Esophagus muscularis mucosa (tissue), 4 donors: ENCODE measurements around the gene SYNDIG1. TPM values are rescaled to one million over a fixed set of nuclear protein-coding genes. Genes with fewer than 3 reads are reported as not detected.

Source experiments
- DNase-seq: peaks from one replicate; pipeline ENCODE4 v3.0.0-alpha.2; 2017; ENCODE audit errors: extremely low spot score
- H3K27ac ChIP-seq, 4 donors: fragments of 200-600 bp; sonication (generic); replicated peaks in 1 of 4; 1 replicate in 3 of 4; 2 replicates in 1 of 4; pipeline ENCODE4 v1.5.1; 2016 to 2019; ENCODE audit warnings: mild to moderate bottlenecking in 1 of 4
- H3K27me3 ChIP-seq, 4 donors: fragments of 200-600 bp; sonication (generic); one replicate each; pipeline versions ENCODE4 v1.5.1 to v1.6.0; 2016 to 2019
- H3K36me3 ChIP-seq, 4 donors: fragments of 200-600 bp; sonication (generic); one replicate each; pipeline ENCODE4 v1.5.1; 2016 to 2019
- H3K4me1 ChIP-seq, 4 donors: fragments of 200-600 bp; sonication (generic); one replicate each; pipeline ENCODE4 v1.5.1; 2016 to 2019
- H3K4me3 ChIP-seq, 4 donors: fragments of 200-600 bp; sonication (generic); 1 replicate in 2 of 4; 2 replicates in 2 of 4; pipeline ENCODE4 v1.5.1; 2016 to 2019; ENCODE audit warnings: mild to moderate bottlenecking in 4 of 4, moderate library complexity in 1 of 4
- H3K9me3 ChIP-seq, 4 donors: fragments of 200-600 bp; sonication (generic); 1 replicate in 3 of 4; 2 replicates in 1 of 4; pipeline ENCODE4 v1.5.1; 2016 to 2019
- EP300 ChIP-seq: sonication (generic); formaldehyde crosslinking; IDR thresholded peaks from one replicate; pipeline ENCODE4 v1.6.1; 2017; ENCODE audit warnings: antibody characterized with exemption
- POLR2A ChIP-seq: fragments of 450-650 bp; IDR thresholded peaks from one replicate; pipeline ENCODE4 v1.6.1; 2017; ENCODE audit warnings: antibody characterized with exemption, moderate library complexity, mild to moderate bottlenecking, low read depth
- POLR2AphosphoS5 ChIP-seq, 2 donors: sonication (generic); formaldehyde crosslinking; IDR thresholded peaks; one replicate each; pipeline ENCODE4 v1.6.1; 2017; ENCODE audit warnings: antibody characterized with exemption in 2 of 2
- WGBS: methylation state at CpG from one replicate; pipeline ENCODE4 v1.1.5; 2018; 5-methylcytosine and 5-hydroxymethylcytosine counted together
- intact Hi-C: fragments of 100-400 bp; cut with DNase I; formaldehyde crosslinking; loops from one replicate; pipeline ENCODE4 v1.15.1; 2023
- total RNA-seq, 4 donors: library from RNA; depleted of rRNA; stranded (reverse); fragments of >200 nt; gene quantifications; one replicate each; pipeline versions ENCODE4 v1.1.0 to v1.2.1, GENCODE V29; 2016
- TF ChIP-seq, protein P1 (sequence below), 3 experiments: fragments of 200-600 bp in 2 of 3; fragments of 450-650 bp in 1 of 3; sonication (generic) in 2 of 3; IDR thresholded peaks; one replicate each; pipeline ENCODE4 v1.5.1; 2017 to 2019; ENCODE audit warnings: antibody characterized with exemption in 3 of 3, mild to moderate bottlenecking in 2 of 3, moderate library complexity in 1 of 3

Gene SYNDIG1
- total RNA-seq, 4 donors from 2014 or later = not detected

DNA sequence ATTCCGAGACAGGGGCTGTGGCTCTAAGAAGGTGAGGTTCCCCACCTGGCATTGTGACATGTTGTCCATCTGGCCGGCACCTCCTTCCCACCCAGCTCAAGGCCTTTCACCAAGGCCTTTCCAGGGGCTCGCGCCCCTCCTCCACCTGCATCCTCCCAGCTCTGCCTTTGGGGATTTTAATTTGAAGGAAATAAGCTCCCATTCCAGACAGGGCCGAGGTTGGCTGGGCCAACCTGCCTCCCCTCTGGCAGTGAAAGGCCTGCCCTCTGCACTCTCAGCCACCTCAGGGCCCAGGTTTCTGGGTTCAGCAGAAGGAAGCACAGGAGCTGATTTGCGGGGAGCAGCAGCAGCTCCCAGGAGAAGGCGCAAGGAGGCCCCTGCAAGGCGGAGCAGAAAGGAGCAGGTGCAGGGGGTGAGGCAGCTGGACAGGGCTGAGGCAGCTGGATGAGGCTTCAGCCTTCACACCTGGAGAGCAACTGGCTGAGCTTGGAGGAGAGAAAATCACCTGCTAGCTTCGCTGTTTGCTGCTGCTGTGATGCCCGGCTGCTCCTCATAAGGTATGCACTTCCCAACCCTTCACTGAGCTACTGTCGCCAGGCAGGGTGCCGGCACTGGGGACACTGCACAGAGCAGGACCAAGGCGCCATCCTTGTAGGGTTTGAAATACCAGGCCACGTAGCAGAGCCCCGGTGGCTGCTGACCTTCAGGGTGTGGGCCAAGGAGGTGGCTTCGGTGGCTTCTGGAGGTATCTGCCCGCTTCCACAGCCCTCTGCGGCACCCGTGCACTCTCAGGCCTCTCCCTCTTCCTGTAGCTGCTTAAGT is 147.0 kb downstream of the SYNDIG1 start:
- Histone ChIP-seq H3K27ac (no peak overlapping the region), H3K27me3 (peaks cover 0 to 37% (median 0%) of the 10 kb centered on the region in 4 donors), H3K4me3 (no peak overlapping the region), H3K36me3 (no peaks in the 10 kb centered on the region), H3K9me3 (no peaks in the 10 kb centered on the region), H3K4me1 (peaks cover 0 to 9% (median 0%) of the 10 kb centered on the region in 4 donors)
- TF ChIP-seq, protein P1, sequence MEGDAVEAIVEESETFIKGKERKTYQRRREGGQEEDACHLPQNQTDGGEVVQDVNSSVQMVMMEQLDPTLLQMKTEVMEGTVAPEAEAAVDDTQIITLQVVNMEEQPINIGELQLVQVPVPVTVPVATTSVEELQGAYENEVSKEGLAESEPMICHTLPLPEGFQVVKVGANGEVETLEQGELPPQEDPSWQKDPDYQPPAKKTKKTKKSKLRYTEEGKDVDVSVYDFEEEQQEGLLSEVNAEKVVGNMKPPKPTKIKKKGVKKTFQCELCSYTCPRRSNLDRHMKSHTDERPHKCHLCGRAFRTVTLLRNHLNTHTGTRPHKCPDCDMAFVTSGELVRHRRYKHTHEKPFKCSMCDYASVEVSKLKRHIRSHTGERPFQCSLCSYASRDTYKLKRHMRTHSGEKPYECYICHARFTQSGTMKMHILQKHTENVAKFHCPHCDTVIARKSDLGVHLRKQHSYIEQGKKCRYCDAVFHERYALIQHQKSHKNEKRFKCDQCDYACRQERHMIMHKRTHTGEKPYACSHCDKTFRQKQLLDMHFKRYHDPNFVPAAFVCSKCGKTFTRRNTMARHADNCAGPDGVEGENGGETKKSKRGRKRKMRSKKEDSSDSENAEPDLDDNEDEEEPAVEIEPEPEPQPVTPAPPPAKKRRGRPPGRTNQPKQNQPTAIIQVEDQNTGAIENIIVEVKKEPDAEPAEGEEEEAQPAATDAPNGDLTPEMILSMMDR (IDR thresholded peaks at IDR 0.05) = no peak
- TF ChIP-seq POLR2AphosphoS5 (IDR thresholded peaks at IDR 0.05) (no peak), POLR2A (no peak), EP300 (no peak)
- WGBS = 84% methylated on average over 15 of the region's 19 CpGs
- DNase-seq = peak; percentile 81
- intact Hi-C loops = no loop called here

DNA sequence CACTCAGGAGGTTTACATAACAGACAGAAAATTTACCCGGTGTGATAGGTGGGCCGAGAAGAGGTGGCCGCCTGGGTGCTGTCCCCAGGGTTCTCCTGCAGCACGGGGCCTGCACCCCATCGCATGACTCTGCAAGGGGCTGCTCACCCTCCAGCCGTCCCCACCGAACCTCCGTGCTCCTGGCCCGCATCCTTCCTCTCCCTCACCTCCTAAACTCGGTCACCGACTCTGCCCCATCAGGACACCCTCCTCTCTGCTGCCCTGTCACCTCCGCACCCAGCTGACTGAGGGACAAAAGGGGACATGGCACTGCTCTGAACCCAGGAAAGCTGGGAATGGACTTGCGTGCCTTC is 147.6 kb downstream of the SYNDIG1 start:
- no peaks in the 10 kb centered on the region for H3K36me3 ChIP-seq
- no peak overlapping the region for H3K4me3 ChIP-seq
- no peak overlapping the region for H3K27ac ChIP-seq
- peaks cover 0 to 37% (median 0%) of the 10 kb centered on the region in 4 donors for H3K27me3 ChIP-seq
- WGBS = 88% methylated on average over 13 of the region's 13 CpGs
- peak; percentile 68 for DNase-seq
- H3K9me3 ChIP-seq = no peaks in the 10 kb centered on the region
- intact Hi-C loops = no loop called here
- peaks cover 0 to 9% (median 0%) of the 10 kb centered on the region in 4 donors for H3K4me1 ChIP-seq
- TF ChIP-seq, protein P1 (IDR thresholded peaks at IDR 0.05) = no peak
- no peak for TF ChIP-seq POLR2AphosphoS5 (IDR thresholded peaks at IDR 0.05)
- no peak for TF ChIP-seq POLR2A
- no peak for TF ChIP-seq EP300

DNA sequence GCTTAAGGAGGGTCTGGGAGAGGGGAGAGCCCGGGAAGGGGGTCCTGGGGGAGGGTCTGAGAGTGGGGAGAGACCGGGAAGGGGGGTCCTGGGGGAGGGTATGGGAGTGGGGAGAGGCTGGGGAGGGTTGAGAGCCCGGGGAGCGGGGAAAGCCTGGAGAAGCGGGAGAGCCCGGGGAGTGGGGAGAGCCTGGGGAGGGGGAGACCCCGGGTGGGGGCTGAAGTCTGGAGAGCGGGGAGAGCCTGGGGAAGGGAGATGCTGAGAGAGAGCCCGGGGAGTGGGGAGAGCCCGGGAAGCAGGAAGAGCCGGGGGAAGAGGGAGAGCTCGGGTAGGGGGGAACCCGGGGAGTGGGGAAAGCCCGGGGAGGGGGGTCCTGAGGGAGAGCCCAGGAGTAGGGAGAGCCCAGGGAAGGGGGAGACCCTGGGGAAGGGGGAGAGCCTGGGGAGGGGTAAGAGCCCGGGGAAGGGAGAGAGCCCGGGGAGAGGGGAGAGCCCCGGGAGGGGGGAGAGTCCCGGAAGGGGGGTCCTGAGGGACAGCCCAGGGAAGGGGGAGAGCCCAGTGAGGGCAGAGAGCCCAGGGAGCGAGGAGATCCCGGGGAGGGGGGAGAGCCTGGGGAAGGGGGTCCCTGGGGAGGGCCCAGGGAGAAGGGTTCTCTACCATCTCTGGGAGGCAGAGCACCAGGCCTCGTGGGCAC is 148.5 kb downstream of the SYNDIG1 start:
- Histone ChIP-seq H3K27ac (no peak overlapping the region), H3K9me3 (no peaks in the 10 kb centered on the region), H3K27me3 (peaks cover 0 to 33% (median 0%) of the 10 kb centered on the region in 4 donors), H3K4me1 (peaks cover 0 to 7% (median 0%) of the 10 kb centered on the region in 4 donors), H3K36me3 (no peaks in the 10 kb centered on the region), H3K4me3 (no peak overlapping the region)
- DNase-seq = no peak
- 68% methylated on average over 18 of the region's 21 CpGs for WGBS
- TF ChIP-seq, protein P1 (IDR thresholded peaks at IDR 0.05) = no peak
- TF ChIP-seq POLR2A (no peak), EP300 (no peak), POLR2AphosphoS5 (IDR thresholded peaks at IDR 0.05) (no peak)
- intact Hi-C loops = no loop called here

DNA sequence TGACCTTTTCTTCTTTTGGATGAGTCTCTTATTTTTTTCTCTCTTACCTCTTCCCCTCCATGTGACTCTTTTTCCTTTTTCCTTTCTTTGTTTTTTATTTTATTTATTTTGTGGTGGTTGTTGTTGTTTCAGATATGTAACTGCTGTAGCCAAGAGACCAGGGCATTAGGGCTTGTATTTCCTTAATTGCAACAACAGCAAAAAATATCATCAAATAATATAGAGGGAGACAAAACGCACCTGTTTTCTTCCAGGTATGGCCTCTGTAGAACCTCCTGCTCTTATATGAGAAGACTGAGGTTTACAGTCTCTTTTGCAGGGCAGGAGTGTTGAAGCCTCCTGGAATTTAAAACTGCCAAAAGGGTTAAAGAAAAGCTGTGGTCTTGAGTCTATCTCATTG is 149.3 kb downstream of the SYNDIG1 start:
- no peaks in the 10 kb centered on the region for H3K9me3 ChIP-seq
- H3K4me3 ChIP-seq = no peak overlapping the region
- H3K4me1 ChIP-seq = peaks cover 0 to 7% (median 0%) of the 10 kb centered on the region in 4 donors
- H3K36me3 ChIP-seq = no peaks in the 10 kb centered on the region
- H3K27ac ChIP-seq = no peak overlapping the region
- intact Hi-C loops = no loop called here
- 95% methylated on average over 1 of the region's 1 CpG for WGBS
- DNase-seq = no peak
- TF ChIP-seq POLR2AphosphoS5 (IDR thresholded peaks at IDR 0.05) = no peak
- TF ChIP-seq EP300 = no peak
- TF ChIP-seq POLR2A = no peak
- TF ChIP-seq, protein P1 (IDR thresholded peaks at IDR 0.05) = no peak
- H3K27me3 ChIP-seq = peaks cover 0 to 25% (median 0%) of the 10 kb centered on the region in 4 donors
